KMS-11 (cell line): Measurements from ENCODE around the gene DNM3.

ENCODE experiments used
- H2AFZ ChIP-seq: fragments of 200-600 bp; sonication (generic); 2 replicates; pipeline ENCODE4 v1.6.1; 2016; ENCODE audit warnings: antibody characterized with exemption, mixed run types, low read depth
- H3K27ac ChIP-seq: fragments of 200-600 bp; sonication (generic); 2 replicates; pipeline ENCODE4 v1.6.1; 2016; ENCODE audit warnings: mild to moderate bottlenecking, mixed run types
- H3K27me3 ChIP-seq: fragments of 200-600 bp; sonication (generic); 2 replicates; pipeline ENCODE4 v1.6.1; 2017; ENCODE audit warnings: mild to moderate bottlenecking, low read depth, mixed run types, moderate library complexity; ENCODE audit not compliant: insufficient read depth
- H3K36me3 ChIP-seq: fragments of 200-600 bp; sonication (generic); 2 replicates; pipeline ENCODE4 v1.6.1; 2017; ENCODE audit warnings: mild to moderate bottlenecking, mixed run types; ENCODE audit not compliant: insufficient read depth
- H3K4me1 ChIP-seq: fragments of 200-600 bp; sonication (generic); 2 replicates; pipeline ENCODE4 v1.6.1; 2016; ENCODE audit warnings: mild to moderate bottlenecking, low read depth, mixed run types; ENCODE audit not compliant: poor library complexity, severe bottlenecking
- H3K4me2 ChIP-seq: fragments of 200-600 bp; sonication (generic); 2 replicates; pipeline ENCODE4 v1.7.0; 2016; ENCODE audit warnings: mild to moderate bottlenecking, mixed run types
- H3K4me3 ChIP-seq: fragments of 200-600 bp; sonication (generic); IDR thresholded peaks from 2 replicates; pipeline ENCODE4 v1.6.1; 2017; ENCODE audit warnings: low read depth, low read length, mixed read lengths; ENCODE audit not compliant: insufficient read depth
- H3K79me2 ChIP-seq: fragments of 200-600 bp; sonication (generic); 2 replicates; pipeline ENCODE4 v1.6.1; 2016; ENCODE audit warnings: low read depth, mixed run types; ENCODE audit not compliant: insufficient read depth
- H3K9ac ChIP-seq: fragments of 200-600 bp; sonication (generic); 2 replicates; pipeline ENCODE4 v1.6.1; 2016; ENCODE audit warnings: mild to moderate bottlenecking, mixed run types
- H4K20me1 ChIP-seq: fragments of 200-600 bp; sonication (generic); 2 replicates; pipeline ENCODE4 v1.6.1; 2016; ENCODE audit warnings: mild to moderate bottlenecking, mixed run types; ENCODE audit not compliant: insufficient read depth
- CTCF ChIP-seq: fragments of 200-600 bp; sonication (generic); conservative IDR thresholded peaks from 2 replicates; pipeline ENCODE4 v1.6.1; 2017; ENCODE audit warnings: low read depth, mild to moderate bottlenecking, antibody characterized with exemption, low read length, moderate library complexity, mixed read lengths

Gene DNM3

GRCh38 chr1:171817511-171818265, 23.6 kb upstream of the DNM3 start:
- H3K27ac ChIP-seq, result no peak overlapping the region
- no peak for TF ChIP-seq CTCF
- no peaks in the 10 kb centered on the region for H4K20me1 ChIP-seq
- peaks cover 5% of the 10 kb centered on the region for H3K4me1 ChIP-seq
- no peak overlapping the region for H3K4me2 ChIP-seq
- no peak overlapping the region for H3K9ac ChIP-seq
- no peaks in the 10 kb centered on the region for H3K79me2 ChIP-seq
- H3K27me3 ChIP-seq, result no peaks in the 10 kb centered on the region
- H3K36me3 ChIP-seq, result no peaks in the 10 kb centered on the region
- no peak overlapping the region for H2AFZ ChIP-seq
- H3K4me3 ChIP-seq, result no peak overlapping the region

- Histone ChIP-seq H2AFZ (no peak overlapping the region), H3K4me1 (no peaks in the 10 kb centered on the region)
Observed at GRCh38 chr1:171819946-171820345, 21.4 kb upstream of the DNM3 start.

GRCh38 chr1:171826973-171827372, 14.3 kb upstream of the DNM3 start:
- H3K4me3 ChIP-seq, result no peak overlapping the region
- no peaks in the 10 kb centered on the region for H4K20me1 ChIP-seq
- no peaks in the 10 kb centered on the region for H3K36me3 ChIP-seq
- no peaks in the 10 kb centered on the region for H3K4me1 ChIP-seq
- no peak overlapping the region for H2AFZ ChIP-seq
- no peaks in the 10 kb centered on the region for H3K27me3 ChIP-seq
- no peak overlapping the region for H3K4me2 ChIP-seq
- no peak overlapping the region for H3K9ac ChIP-seq
- no peak for TF ChIP-seq CTCF
- H3K79me2 ChIP-seq, result no peaks in the 10 kb centered on the region
- H3K27ac ChIP-seq, result no peak overlapping the region

More at GRCh38 chr1:171819946-171820345, 21.4 kb upstream of the DNM3 start:
- no peaks in the 10 kb centered on the region for H4K20me1 ChIP-seq
- no peaks in the 10 kb centered on the region for H3K36me3 ChIP-seq
- no peak overlapping the region for H3K27ac ChIP-seq
- no peak overlapping the region for H3K9ac ChIP-seq
- H3K27me3 ChIP-seq, result no peaks in the 10 kb centered on the region
- TF ChIP-seq CTCF, result no peak
- no peak overlapping the region for H3K4me3 ChIP-seq
- no peak overlapping the region for H3K4me2 ChIP-seq
- no peaks in the 10 kb centered on the region for H3K79me2 ChIP-seq

- no peaks in the 10 kb centered on the region for H4K20me1 ChIP-seq
- H3K9ac ChIP-seq, result no peak overlapping the region
- H3K36me3 ChIP-seq, result no peaks in the 10 kb centered on the region
- no peaks in the 10 kb centered on the region for H3K79me2 ChIP-seq
- no peak overlapping the region for H3K27ac ChIP-seq
- H3K4me1 ChIP-seq, result no peaks in the 10 kb centered on the region
- no peak for TF ChIP-seq CTCF
- H3K4me3 ChIP-seq, result no peak overlapping the region
- no peak overlapping the region for H3K4me2 ChIP-seq
- no peaks in the 10 kb centered on the region for H3K27me3 ChIP-seq
- H2AFZ ChIP-seq, result no peak overlapping the region
Observed at GRCh38 chr1:171828794-171829193, 12.5 kb upstream of the DNM3 start.
